ENCODE data around the gene ZNF785.
"Not testable (repeated sequence)": the region's sequence is repeated elsewhere in the genome, so short reads cannot be mapped to it uniquely, and the experiment has no call there.

Gene ZNF785

DNA sequence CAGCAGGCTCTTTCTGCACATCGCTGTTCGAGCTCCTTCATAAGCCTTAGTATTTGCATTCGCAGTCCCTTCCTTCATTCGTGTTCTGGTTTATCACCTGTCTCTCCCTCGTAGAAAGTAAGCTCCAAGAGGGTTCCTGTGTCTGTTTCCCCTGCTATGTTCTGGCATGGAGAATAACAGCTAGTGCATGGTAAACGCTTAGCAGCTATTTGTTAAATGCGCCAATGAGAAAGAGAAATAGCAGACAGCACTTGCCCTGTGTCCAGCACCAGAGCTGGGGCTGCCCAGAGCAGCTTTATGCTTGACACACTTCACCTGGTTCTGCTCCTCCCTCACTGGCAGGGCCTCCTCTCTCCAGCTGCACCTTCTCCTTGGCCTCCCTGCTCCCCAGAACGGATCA lies 19.5 kb downstream of the ZNF785 start:
- DNase-seq (ENCODE audit: low spot score): no peak

DNA sequence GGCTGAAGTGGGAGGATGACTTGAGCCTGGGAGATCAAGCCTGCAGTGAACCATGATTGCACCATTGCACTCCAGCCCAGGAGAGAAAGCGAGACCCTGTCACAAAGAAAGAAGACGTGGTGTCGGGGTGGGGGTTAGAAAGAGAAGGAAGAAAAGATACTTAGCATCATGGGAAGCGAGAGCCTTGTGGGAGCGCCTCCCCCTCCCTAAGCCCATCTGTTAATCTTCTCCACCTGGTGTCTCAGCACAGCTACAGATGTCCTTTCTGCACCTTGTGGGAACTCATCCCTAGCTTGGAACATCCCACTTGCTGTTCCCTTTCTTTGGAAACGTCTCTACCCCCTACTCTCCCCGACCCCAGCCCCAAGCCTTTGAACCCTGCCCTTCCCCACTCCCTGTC lies 20.0 kb downstream of the ZNF785 start:
- DNase-seq (ENCODE audit: low spot score): no peak

GRCh38 chr16:30562021-30562420 lies 23.5 kb downstream of the ZNF785 start:
- DNase-seq (ENCODE audit: low spot score): no peak

GRCh38 chr16:30561089-30561816 lies 24.2 kb downstream of the ZNF785 start:
- peak; percentile 20 for DNase-seq (ENCODE audit: low spot score)

DNA sequence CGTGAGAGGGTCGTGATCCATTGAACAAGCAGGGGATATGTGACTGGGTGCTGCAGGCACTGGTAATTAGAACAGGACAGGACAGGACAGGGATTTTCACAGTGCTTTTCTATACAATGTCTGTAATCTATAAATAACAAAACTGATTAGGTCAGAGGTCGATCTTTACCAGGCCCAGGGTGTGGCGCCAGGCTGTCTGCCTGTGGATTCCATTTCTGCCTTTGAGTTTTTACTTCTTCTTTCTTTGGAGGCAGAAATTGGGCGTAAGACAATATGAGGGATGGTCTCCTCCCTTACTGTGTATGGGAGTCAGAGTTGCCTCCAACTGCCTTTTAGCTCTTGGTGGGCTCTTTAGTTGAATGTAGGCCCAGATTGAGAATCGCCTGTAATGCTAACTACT lies 25.8 kb downstream of the ZNF785 start:
- no peak for DNase-seq (ENCODE audit: low spot score)

DNA sequence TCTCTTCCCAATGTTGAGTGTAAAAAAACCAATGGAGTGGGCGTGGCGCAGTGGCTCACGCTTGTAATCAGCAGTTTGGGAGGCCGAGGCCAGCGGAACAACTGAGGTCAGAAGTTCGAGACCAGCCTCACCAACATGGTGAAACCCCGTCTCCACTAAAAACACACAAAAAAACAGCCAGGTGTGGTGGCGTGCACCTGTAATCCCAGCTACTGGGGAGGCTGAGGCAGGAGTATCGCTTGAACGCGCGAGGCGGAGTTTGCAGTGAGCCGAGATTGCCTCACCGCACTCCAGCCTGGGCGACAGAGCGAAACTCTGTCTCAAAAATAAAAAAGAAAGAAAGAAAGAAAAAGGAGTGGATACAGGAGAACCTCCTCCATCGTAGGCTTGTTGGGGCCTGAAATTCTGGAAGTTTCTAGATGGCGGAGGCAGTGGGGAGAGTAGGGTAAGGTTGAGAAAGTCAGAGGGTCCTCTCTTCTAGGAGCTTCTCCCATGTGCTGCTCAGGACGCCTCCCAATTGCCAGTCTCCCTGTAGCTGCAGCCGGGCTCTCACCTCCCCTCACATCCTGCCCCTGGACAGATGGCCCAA lies 26.6 kb downstream of the ZNF785 start:
- no peak for DNase-seq (ENCODE audit: low spot score)

GRCh38 chr16:30557957-30558788 lies 27.3 kb downstream of the ZNF785 start, which contains the start of gene ZNF764:
Gene ZNF764 (minus strand): TSS chr16:30558374. CDS start chr16:30558182, 192 bp downstream.
- peak; percentile 99 for DNase-seq (ENCODE audit: low spot score)

GRCh38 chr16:30557707-30557956 lies 27.9 kb downstream of the ZNF785 start:
- no peak for DNase-seq (ENCODE audit: low spot score)

- no peak for DNase-seq (ENCODE audit: low spot score)
Measured at GRCh38 chr16:30556125-30556473, 29.4 kb downstream of the ZNF785 start.

DNA sequence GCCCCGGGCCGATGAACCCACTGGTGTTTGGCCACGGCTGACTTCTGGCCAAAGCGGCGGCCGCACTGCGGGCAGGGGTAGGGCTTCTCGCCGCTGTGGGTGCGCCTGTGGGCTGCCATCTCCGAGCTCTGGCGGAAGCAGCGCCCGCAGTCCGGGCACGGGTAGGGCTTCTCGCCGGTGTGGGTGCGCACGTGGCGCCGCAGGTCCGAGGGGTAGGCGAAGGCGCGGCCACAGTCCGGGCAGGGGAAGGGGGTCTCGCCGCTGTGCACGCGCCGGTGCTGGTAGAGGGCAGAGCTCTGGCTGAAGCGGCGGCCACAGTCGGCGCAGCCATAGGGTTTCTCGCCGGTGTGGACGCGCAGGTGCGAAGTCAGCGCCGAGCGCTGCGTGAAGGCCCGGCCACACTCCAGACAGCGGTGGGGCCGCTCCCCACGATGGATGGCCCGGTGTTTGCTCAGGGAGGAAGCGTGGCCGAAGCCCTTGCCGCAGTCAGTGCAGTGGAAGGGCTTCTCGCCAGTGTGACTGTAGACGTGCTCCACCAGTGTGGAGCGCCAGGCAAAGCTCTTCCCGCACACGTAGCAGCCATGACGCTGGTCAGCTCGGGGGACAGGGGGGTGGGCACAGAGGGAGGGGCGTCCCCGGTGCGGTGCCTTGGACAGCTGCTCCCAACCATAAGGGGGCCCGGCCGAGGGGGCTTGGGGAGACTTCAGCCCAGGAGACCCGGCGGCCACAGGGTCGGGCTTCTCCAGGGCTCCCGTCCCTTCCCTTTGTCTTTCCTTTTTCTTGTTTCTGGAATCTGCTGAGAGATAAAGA lies 30.0 kb downstream of the ZNF785 start:
- no peak for DNase-seq (ENCODE audit: low spot score)

GRCh38 chr16:30554557-30555314 lies 30.8 kb downstream of the ZNF785 start:
- DNase-seq (ENCODE audit: low spot score): no peak

GRCh38 chr16:30553393-30553899 lies 32.1 kb downstream of the ZNF785 start:
- DNase-seq (ENCODE audit: low spot score): no peak

DNA sequence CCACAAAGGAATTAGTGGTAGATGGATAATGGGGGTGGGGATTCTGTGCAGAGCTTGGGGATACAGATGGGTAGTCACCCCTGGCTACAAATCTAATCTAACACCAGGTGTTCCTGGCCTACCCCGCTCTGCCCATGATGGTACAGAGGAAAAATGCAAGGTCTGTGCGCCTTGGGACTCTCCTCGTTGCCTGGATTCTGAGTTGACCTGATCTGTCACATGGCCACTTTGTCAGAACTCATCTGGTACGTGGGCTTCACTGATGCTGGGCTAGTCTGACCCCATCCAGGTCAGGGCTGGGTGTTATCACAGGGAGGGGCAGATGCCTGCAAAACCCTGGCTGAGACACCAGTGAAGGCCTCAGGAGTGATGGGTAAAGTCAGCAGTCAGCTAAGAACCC lies 32.5 kb downstream of the ZNF785 start:
- no peak for DNase-seq (ENCODE audit: low spot score)

- peak; percentile 82 for DNase-seq (ENCODE audit: low spot score)
Measured at GRCh38 chr16:30551781-30552180, 33.7 kb downstream of the ZNF785 start.

- DNase-seq (ENCODE audit: low spot score): no peak
Measured at GRCh38 chr16:30548416-30549253, 36.9 kb downstream of the ZNF785 start.

GRCh38 chr16:30546115-30546514 lies 39.4 kb downstream of the ZNF785 start:
- DNase-seq (ENCODE audit: low spot score): no peak

DNA sequence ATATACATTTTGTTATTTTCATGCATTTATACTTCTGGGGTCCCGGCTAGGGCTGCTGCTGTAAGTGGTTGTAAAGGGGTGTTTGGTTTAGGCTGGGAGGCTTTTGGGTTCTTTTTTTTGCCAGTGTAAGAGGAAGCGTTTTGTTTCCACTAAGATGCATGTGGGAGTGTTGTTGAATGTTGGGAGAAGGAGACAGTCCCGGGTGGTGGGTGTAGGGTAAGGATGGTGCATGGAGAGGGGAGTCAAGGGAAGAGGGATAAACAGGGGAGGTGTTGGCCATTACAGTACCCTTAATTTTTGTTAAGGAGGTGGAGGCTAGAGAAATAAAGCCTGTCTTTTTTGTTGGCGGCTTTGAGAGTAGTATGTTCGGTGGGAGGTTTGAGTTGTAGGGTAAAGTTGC lies 42.4 kb downstream of the ZNF785 start:
- DNase-seq (ENCODE audit: low spot score): no peak

- no peak for DNase-seq (ENCODE audit: low spot score)
Measured at GRCh38 chr16:30541502-30542329, 43.8 kb downstream of the ZNF785 start.

DNA sequence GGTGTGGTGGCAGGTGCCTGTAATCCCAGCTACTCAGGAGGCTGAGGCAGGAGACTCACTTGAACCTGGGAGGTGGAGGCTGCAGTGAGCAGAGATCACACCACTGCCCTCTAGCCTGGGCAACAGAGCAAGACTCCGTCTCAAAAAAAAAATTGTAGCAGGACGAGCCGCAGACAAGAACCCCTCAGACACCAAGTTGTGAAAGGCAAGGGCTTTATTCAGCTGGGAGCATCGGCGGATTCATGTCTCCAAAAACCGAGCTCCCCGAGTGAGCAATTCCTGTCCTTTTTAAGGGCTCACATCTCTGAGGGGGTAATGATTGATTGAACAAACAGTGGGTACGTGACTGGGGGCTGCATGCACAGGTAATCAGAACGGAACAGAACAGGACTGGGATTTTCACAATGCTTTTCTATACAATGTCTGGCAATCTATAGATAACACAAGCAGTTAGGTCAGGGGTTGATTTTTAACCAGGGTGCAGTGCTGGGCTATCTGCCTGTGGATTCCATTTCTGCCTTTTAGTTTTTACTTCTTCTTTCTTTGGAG lies 44.5 kb downstream of the ZNF785 start:
- DNase-seq (ENCODE audit: low spot score): not testable (repeated sequence)

All from CD4-positive, alpha-beta T cell treated with Interleukin-15 for 4 hours (primary cell).